Endodermal cell (in vitro differentiated cells): ENCODE data around the gene GPATCH4. TPM values are rescaled to one million over a fixed set of nuclear protein-coding genes. Genes with fewer than 3 reads are reported as not detected.

Experiments used
- DNase-seq: peaks from one replicate; pipeline ENCODE4 v3.0.0-alpha.2; 2017
- H3K27ac ChIP-seq: 2 replicates; pipeline ENCODE4 v1.5.1; 2013; ENCODE audit warnings: mild to moderate bottlenecking, low read depth, low read length, moderate library complexity
- H3K27me3 ChIP-seq: 2 replicates; pipeline ENCODE4 v1.6.1; 2013; ENCODE audit warnings: mild to moderate bottlenecking, low read length, moderate library complexity; ENCODE audit not compliant: insufficient read depth, control insufficient read depth, poor library complexity, severe bottlenecking
- H3K36me3 ChIP-seq: 2 replicates; pipeline ENCODE4 v1.7.0; 2013; ENCODE audit warnings: mild to moderate bottlenecking, low read length, moderate library complexity; ENCODE audit not compliant: control insufficient read depth, insufficient read depth
- H3K4me1 ChIP-seq: one replicate; pipeline ENCODE4 v1.7.0; 2013; ENCODE audit warnings: low read length; ENCODE audit not compliant: control insufficient read depth, insufficient read depth
- H3K4me3 ChIP-seq: 2 replicates; pipeline ENCODE4 v1.5.1; 2013; ENCODE audit warnings: mild to moderate bottlenecking, low read length, moderate library complexity
- H3K9ac ChIP-seq: 2 replicates; pipeline ENCODE4 v1.6.1; 2013; ENCODE audit warnings: mild to moderate bottlenecking, low read length, moderate library complexity; ENCODE audit not compliant: poor library complexity, severe bottlenecking; ENCODE audit errors: extremely low read depth
- H3K9me3 ChIP-seq: 2 replicates; pipeline ENCODE4 v1.6.1; 2013; ENCODE audit warnings: mild to moderate bottlenecking, low read length, moderate library complexity; ENCODE audit not compliant: control insufficient read depth
- H3K27ac Mint-ChIP-seq: 2 replicates; pipeline ENCODE4 v1.8.0; 2020; ENCODE audit warnings: mixed read lengths
- H3K27me3 Mint-ChIP-seq: 2 replicates; pipeline ENCODE4 v1.8.0; 2021; ENCODE audit warnings: mild to moderate bottlenecking, mixed read lengths; ENCODE audit not compliant: insufficient read depth
- H3K36me3 Mint-ChIP-seq: 2 replicates; pipeline ENCODE4 v1.8.0; 2020; ENCODE audit warnings: low read depth, mixed read lengths
- H3K4me1 Mint-ChIP-seq: 2 replicates; pipeline ENCODE4 v1.8.0; 2020; ENCODE audit warnings: mixed read lengths
- H3K4me3 Mint-ChIP-seq: 2 replicates; pipeline ENCODE4 v1.8.0; 2020; ENCODE audit warnings: mild to moderate bottlenecking, moderate library complexity, mixed read lengths
- H3K9me3 Mint-ChIP-seq: 2 replicates; pipeline ENCODE4 v1.8.0; 2020; ENCODE audit warnings: mild to moderate bottlenecking, mixed read lengths
- CTCF ChIP-seq: fragments of 200-600 bp; sonication (generic); conservative IDR thresholded peaks from 2 replicates; pipeline ENCODE4 v1.5.0; 2021; ENCODE audit warnings: antibody characterized with exemption, mild to moderate bottlenecking
- WGBS, 2 experiments: methylation state at CpG; one replicate each; pipeline versions ENCODE4 v1.1.5 to v1.1.7; 2013; ENCODE audit warnings: missing lambda C conversion rate in 2 of 2, mixed read lengths in 1 of 2; ENCODE audit not compliant: insufficient coverage in 1 of 2, insufficient read length in 1 of 2; 5-methylcytosine and 5-hydroxymethylcytosine counted together
- total RNA-seq, 2 donors: library from RNA; stranded (reverse); fragmentation: NEBNext Ultra II Directional in 1 of 2; extraction: Animal tissue kit (Norgen Biotek cat#: 25700) in 1 of 2; gene quantifications; 2 replicates in 1 of 2; 3 replicates in 1 of 2; pipeline ENCODE4 v1.2.1, GENCODE V29; 2021

The GPATCH4 gene
- total RNA-seq, 2 donors from 2014 or later: 23.0 to 34.4 TPM

- H3K27ac Mint-ChIP-seq: peak overlapping the region; percentile 84
- no peak overlapping the region for H3K4me3 ChIP-seq
- H3K4me3 Mint-ChIP-seq: peak overlapping the region; percentile 7
These were observed 17.3 kb downstream of the GPATCH4 start for GRCh38 chr1:156583821-156584622.

GRCh38 chr1:156582388-156583017 is 18.8 kb downstream of the GPATCH4 start:
- no peaks in the 10 kb centered on the region for H3K9me3 Mint-ChIP-seq
- H3K4me3 ChIP-seq: no peak overlapping the region
- no peak for TF ChIP-seq CTCF
- peaks cover 8% of the 10 kb centered on the region for H3K4me1 Mint-ChIP-seq
- no peaks in the 10 kb centered on the region for H3K4me1 ChIP-seq
- no peaks in the 10 kb centered on the region for H3K36me3 Mint-ChIP-seq
- DNase-seq: peak; percentile 58
- no peak overlapping the region for H3K27ac Mint-ChIP-seq
- 89 to 97% methylated on average over 5 to 9 of the region's 9 CpGs for WGBS, 2 experiments
- peaks cover 6% of the 10 kb centered on the region for H3K27me3 Mint-ChIP-seq
- H3K36me3 ChIP-seq: no peaks in the 10 kb centered on the region
- no peak overlapping the region for H3K9ac ChIP-seq
- H3K27me3 ChIP-seq: no peaks in the 10 kb centered on the region
- no peak overlapping the region for H3K4me3 Mint-ChIP-seq
- no peaks in the 10 kb centered on the region for H3K9me3 ChIP-seq
- H3K27ac ChIP-seq: no peak overlapping the region

More at GRCh38 chr1:156583821-156584622, 17.3 kb downstream of the GPATCH4 start:
- H3K27me3 Mint-ChIP-seq: peaks cover 7% of the 10 kb centered on the region
- Histone ChIP-seq H3K4me1 (no peaks in the 10 kb centered on the region), H3K27me3 (no peaks in the 10 kb centered on the region), H3K9ac (no peak overlapping the region), H3K9me3 (no peaks in the 10 kb centered on the region), H3K27ac (no peak overlapping the region), H3K36me3 (no peaks in the 10 kb centered on the region)
- TF ChIP-seq CTCF: peak; percentile 93
- no peaks in the 10 kb centered on the region for H3K36me3 Mint-ChIP-seq
- H3K9me3 Mint-ChIP-seq: no peaks in the 10 kb centered on the region
- peaks cover 8% of the 10 kb centered on the region for H3K4me1 Mint-ChIP-seq
- peak; percentile 93 for DNase-seq
- 42 to 58% methylated on average over 12 to 19 of the region's 20 CpGs for WGBS, 2 experiments

- 90 to 96% methylated on average over 18 to 21 of the region's 21 CpGs for WGBS, 2 experiments
- H3K27ac Mint-ChIP-seq: no peak overlapping the region
These were observed 19.5 kb downstream of the GPATCH4 start for GRCh38 chr1:156581661-156582387.

More at GRCh38 chr1:156581661-156582387, 19.5 kb downstream of the GPATCH4 start:
- Histone ChIP-seq H3K36me3 (no peaks in the 10 kb centered on the region), H3K27me3 (no peaks in the 10 kb centered on the region), H3K4me1 (no peaks in the 10 kb centered on the region), H3K4me3 (no peak overlapping the region), H3K9me3 (no peaks in the 10 kb centered on the region), H3K9ac (no peak overlapping the region), H3K27ac (no peak overlapping the region)
- H3K4me1 Mint-ChIP-seq: peaks cover 8% of the 10 kb centered on the region
- H3K9me3 Mint-ChIP-seq: no peaks in the 10 kb centered on the region
- H3K36me3 Mint-ChIP-seq: no peaks in the 10 kb centered on the region
- peaks cover 6% of the 10 kb centered on the region for H3K27me3 Mint-ChIP-seq
- no peak for DNase-seq
- TF ChIP-seq CTCF: no peak
- no peak overlapping the region for H3K4me3 Mint-ChIP-seq
